Large intestine (tissue), 12 donors: ENCODE measurements around the gene TENT5C. TPM values are rescaled to one million over a fixed set of nuclear protein-coding genes. Genes with fewer than 3 reads are reported as not detected.
"Not testable (repeated sequence)": the region's sequence is repeated elsewhere in the genome, so short reads cannot be mapped to it uniquely, and the experiment has no call there.

Source experiments
- DNase-seq, 2 donors: peaks; one replicate each; pipeline versions ENCODE4 v3.0.0 to v3.0.0-alpha.2; 2013
- H3K27ac ChIP-seq: one replicate; pipeline ENCODE4 v1.5.1; 2013; ENCODE audit warnings: low read length
- H3K27me3 ChIP-seq: 2 replicates; pipeline ENCODE4 v1.6.1; 2013; ENCODE audit warnings: low read length; ENCODE audit not compliant: control insufficient read depth, insufficient read depth
- H3K36me3 ChIP-seq: 2 replicates; pipeline ENCODE4 v1.6.1; 2013; ENCODE audit warnings: low read length; ENCODE audit not compliant: control insufficient read depth, insufficient read depth
- H3K4me1 ChIP-seq: one replicate; pipeline ENCODE4 v1.6.1; 2013; ENCODE audit warnings: low read length; ENCODE audit not compliant: control insufficient read depth, insufficient read depth
- H3K4me3 ChIP-seq: one replicate; pipeline ENCODE4 v1.5.1; 2013; ENCODE audit warnings: low read length
- H3K9me3 ChIP-seq: one replicate; pipeline ENCODE4 v1.6.1; 2013; ENCODE audit warnings: mild to moderate bottlenecking, low read depth, low read length, moderate library complexity; ENCODE audit not compliant: control insufficient read depth
- WGBS: methylation state at CpG from one replicate; pipeline ENCODE4 v1.1.5; 2013; ENCODE audit warnings: low lambda C conversion rate; ENCODE audit not compliant: insufficient coverage; 5-methylcytosine and 5-hydroxymethylcytosine counted together
- long read RNA-seq, 11 donors: transcript quantifications; one replicate each; lab custom pipeline, GENCODE V29; 2026
- polyA plus RNA-seq: library from polyadenylated mRNA; unstranded; fragments of 120-200 nt; gene quantifications from one replicate; pipeline ENCODE4 v1.2.1, GENCODE V29; 2013

Gene TENT5C
- polyA plus RNA-seq = 10.4 TPM
- long read RNA-seq, donor 1, full-length matches to known transcripts = 2 of 2 reads
- long read RNA-seq, donor 1, partial matches to known transcripts = 0 of 2 reads
- long read RNA-seq, donor 1, other reads (novel, unspliced or antisense) = 0 of 2 reads
- long read RNA-seq, donor 2, full-length matches to known transcripts = 5 of 5 reads
- long read RNA-seq, donor 2, partial matches to known transcripts = 0 of 5 reads
- long read RNA-seq, donor 2, other reads (novel, unspliced or antisense) = 0 of 5 reads
- long read RNA-seq, donor 3 = 0 reads
- long read RNA-seq, donor 4, full-length matches to known transcripts = 1 of 1 reads
- long read RNA-seq, donor 4, partial matches to known transcripts = 0 of 1 reads
- long read RNA-seq, donor 4, other reads (novel, unspliced or antisense) = 0 of 1 reads
- long read RNA-seq, donor 5, full-length matches to known transcripts = 2 of 2 reads
- long read RNA-seq, donor 5, partial matches to known transcripts = 0 of 2 reads
- long read RNA-seq, donor 5, other reads (novel, unspliced or antisense) = 0 of 2 reads
- long read RNA-seq, donor 6, full-length matches to known transcripts = 6 of 6 reads
- long read RNA-seq, donor 6, partial matches to known transcripts = 0 of 6 reads
- long read RNA-seq, donor 6, other reads (novel, unspliced or antisense) = 0 of 6 reads
- long read RNA-seq, donor 7, full-length matches to known transcripts = 3 of 3 reads
- long read RNA-seq, donor 7, partial matches to known transcripts = 0 of 3 reads
- long read RNA-seq, donor 7, other reads (novel, unspliced or antisense) = 0 of 3 reads
- long read RNA-seq, donor 8, full-length matches to known transcripts = 6 of 6 reads
- long read RNA-seq, donor 8, partial matches to known transcripts = 0 of 6 reads
- long read RNA-seq, donor 8, other reads (novel, unspliced or antisense) = 0 of 6 reads
- long read RNA-seq, donor 9 = 0 reads
- long read RNA-seq, donor 10, full-length matches to known transcripts = 6 of 6 reads
- long read RNA-seq, donor 10, partial matches to known transcripts = 0 of 6 reads
- long read RNA-seq, donor 10, other reads (novel, unspliced or antisense) = 0 of 6 reads
- long read RNA-seq, donor 11, full-length matches to known transcripts = 4 of 4 reads
- long read RNA-seq, donor 11, partial matches to known transcripts = 0 of 4 reads
- long read RNA-seq, donor 11, other reads (novel, unspliced or antisense) = 0 of 4 reads

- WGBS = no CpG with 5 or more reads among the region's 79 CpGs
- H3K9me3 ChIP-seq = no peaks in the 10 kb centered on the region
- H3K4me1 ChIP-seq = peaks cover 3% of the 10 kb centered on the region
- H3K4me3 ChIP-seq = peak within 1 kb of the TSS; percentile 85
- no peaks in the 10 kb centered on the region for H3K36me3 ChIP-seq
- H3K27me3 ChIP-seq = peaks cover 2% of the 10 kb centered on the region
- peak within 1 kb of the TSS; percentile 82 for H3K27ac ChIP-seq
- peak; percentile 97 to 98 for DNase-seq
These were observed at the start of gene TENT5C for GRCh38 chr1:117605774-117606648. Gene TENT5C (plus strand): TSS chr1:117606048. CDS start chr1:117622869, 16,821 bp downstream.

- Histone ChIP-seq H3K4me1 (no peaks in the 10 kb centered on the region), H3K9me3 (no peaks in the 10 kb centered on the region), H3K27ac (no peak overlapping the region), H3K4me3 (no peak overlapping the region), H3K27me3 (no peaks in the 10 kb centered on the region), H3K36me3 (no peaks in the 10 kb centered on the region)
- no peak for DNase-seq
These were observed 49.5 kb upstream of the TENT5C start for GRCh38 chr1:117556341-117556740.

- Histone ChIP-seq H3K27me3 (no peaks in the 10 kb centered on the region), H3K4me1 (no peaks in the 10 kb centered on the region), H3K27ac (no peak overlapping the region), H3K4me3 (no peak overlapping the region), H3K9me3 (no peaks in the 10 kb centered on the region), H3K36me3 (no peaks in the 10 kb centered on the region)
- no peak for DNase-seq
These were observed 48.9 kb upstream of the TENT5C start for GRCh38 chr1:117556976-117557375.

GRCh38 chr1:117558451-117558850 is 47.4 kb upstream of the TENT5C start:
- H3K4me1 ChIP-seq, H3K27ac ChIP-seq, H3K27me3 ChIP-seq, H3K36me3 ChIP-seq, H3K4me3 ChIP-seq, DNase-seq, H3K9me3 ChIP-seq: not testable (repeated sequence)

GRCh38 chr1:117559139-117559538 is 46.7 kb upstream of the TENT5C start:
- Histone ChIP-seq H3K9me3 (no peaks in the 10 kb centered on the region), H3K4me1 (no peaks in the 10 kb centered on the region), H3K27ac (no peak overlapping the region), H3K4me3 (no peak overlapping the region), H3K36me3 (no peaks in the 10 kb centered on the region), H3K27me3 (no peaks in the 10 kb centered on the region)
- DNase-seq = no peak
- no CpG with 5 or more reads among the region's 3 CpGs for WGBS

GRCh38 chr1:117559985-117560384 is 45.9 kb upstream of the TENT5C start:
- Histone ChIP-seq H3K9me3 (no peaks in the 10 kb centered on the region), H3K36me3 (no peaks in the 10 kb centered on the region), H3K27ac (no peak overlapping the region), H3K4me1 (no peaks in the 10 kb centered on the region), H3K4me3 (no peak overlapping the region), H3K27me3 (no peaks in the 10 kb centered on the region)
- DNase-seq = no peak
- WGBS = no CpG with 5 or more reads among the region's 3 CpGs

- no CpG with 5 or more reads among the region's 2 CpGs for WGBS
- H3K27ac ChIP-seq = no peak overlapping the region
- no peaks in the 10 kb centered on the region for H3K4me1 ChIP-seq
- H3K4me3 ChIP-seq = no peak overlapping the region
- H3K36me3 ChIP-seq = no peaks in the 10 kb centered on the region
- H3K27me3 ChIP-seq = no peaks in the 10 kb centered on the region
- no peak for DNase-seq
- H3K9me3 ChIP-seq = no peaks in the 10 kb centered on the region
These were observed 44.8 kb upstream of the TENT5C start for GRCh38 chr1:117561071-117561470.

GRCh38 chr1:117561551-117561950 is 44.3 kb upstream of the TENT5C start:
- no peaks in the 10 kb centered on the region for H3K4me1 ChIP-seq
- H3K4me3 ChIP-seq = no peak overlapping the region
- no peaks in the 10 kb centered on the region for H3K36me3 ChIP-seq
- no peak for DNase-seq
- H3K9me3 ChIP-seq = no peaks in the 10 kb centered on the region
- no peak overlapping the region for H3K27ac ChIP-seq
- H3K27me3 ChIP-seq = no peaks in the 10 kb centered on the region
- no CpG with 5 or more reads among the region's 2 CpGs for WGBS

- H3K9me3 ChIP-seq = no peaks in the 10 kb centered on the region
- no peak overlapping the region for H3K4me3 ChIP-seq
- H3K4me1 ChIP-seq = no peaks in the 10 kb centered on the region
- WGBS = no CpG with 5 or more reads among the region's 9 CpGs
- no peaks in the 10 kb centered on the region for H3K27me3 ChIP-seq
- no peak overlapping the region for H3K27ac ChIP-seq
- DNase-seq = peak; percentile 12 to 44
- no peaks in the 10 kb centered on the region for H3K36me3 ChIP-seq
These were observed 43.0 kb upstream of the TENT5C start for GRCh38 chr1:117562581-117563491.
